Measurements from ENCODE around the gene EIF5B. TPM values are rescaled to one million over a fixed set of nuclear protein-coding genes. Genes with fewer than 3 reads are reported as not detected.

The EIF5B gene
- total RNA-seq, 1 donor from 2014 or later = 16.2 TPM

DNA sequence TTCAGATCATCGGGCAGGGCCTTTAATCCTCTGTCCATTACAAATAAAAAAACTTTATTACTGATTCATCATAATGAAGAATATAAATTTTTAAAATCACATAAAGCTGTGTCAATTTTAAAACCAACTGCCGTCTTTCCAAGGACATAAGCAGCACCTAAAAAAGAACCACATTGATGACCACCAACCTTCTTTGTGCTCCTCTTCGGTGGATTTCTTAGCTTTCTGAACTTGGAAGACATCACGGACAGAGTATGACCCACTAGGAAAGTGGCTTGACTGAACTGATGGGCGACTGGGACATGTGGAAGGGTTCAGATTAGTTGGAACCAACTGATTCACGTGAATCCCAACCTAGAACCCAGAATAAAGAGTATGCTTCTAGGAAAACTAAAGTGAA is 68.9 kb downstream of the EIF5B start:
- no peak for DNase-seq

DNA sequence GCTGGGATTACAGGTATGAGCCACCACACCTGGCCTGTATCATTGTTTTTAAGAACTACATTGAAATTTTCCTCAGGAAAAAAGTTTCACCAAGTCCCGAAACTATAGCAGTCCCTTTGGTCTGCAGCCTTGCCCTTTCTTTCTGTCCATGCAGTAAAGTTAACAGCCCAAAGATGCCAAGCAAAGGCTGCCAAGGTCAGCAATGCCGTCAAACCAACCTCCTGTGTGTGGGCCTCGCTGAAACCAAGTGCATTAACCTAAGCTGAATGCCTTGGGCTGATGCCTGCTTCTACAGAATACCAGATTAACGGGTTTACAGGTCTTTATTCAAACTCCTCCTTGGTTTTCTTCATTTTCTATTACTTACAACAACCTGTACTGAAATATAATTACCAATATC is 73.1 kb downstream of the EIF5B start:
- no peak for DNase-seq

DNA sequence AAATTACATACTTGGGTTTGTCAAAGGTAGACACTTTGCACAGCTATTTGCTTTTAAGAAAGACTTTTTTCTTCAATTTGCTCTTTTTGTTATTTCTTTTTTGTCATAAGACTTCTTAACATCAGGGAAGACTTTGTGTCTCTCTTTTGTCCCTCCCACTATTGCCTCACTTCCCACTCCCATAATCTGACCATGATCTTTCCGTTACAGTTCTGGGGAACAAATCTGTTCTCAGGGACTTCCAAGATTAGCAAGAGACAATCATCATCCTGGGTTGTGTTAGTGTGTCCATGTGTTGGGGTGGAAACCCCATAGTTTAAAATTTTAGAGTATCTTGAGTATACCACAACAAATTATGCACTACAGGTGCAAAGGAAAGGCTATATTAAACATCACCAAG is 77.4 kb downstream of the EIF5B start:
- DNase-seq = no peak

DNA sequence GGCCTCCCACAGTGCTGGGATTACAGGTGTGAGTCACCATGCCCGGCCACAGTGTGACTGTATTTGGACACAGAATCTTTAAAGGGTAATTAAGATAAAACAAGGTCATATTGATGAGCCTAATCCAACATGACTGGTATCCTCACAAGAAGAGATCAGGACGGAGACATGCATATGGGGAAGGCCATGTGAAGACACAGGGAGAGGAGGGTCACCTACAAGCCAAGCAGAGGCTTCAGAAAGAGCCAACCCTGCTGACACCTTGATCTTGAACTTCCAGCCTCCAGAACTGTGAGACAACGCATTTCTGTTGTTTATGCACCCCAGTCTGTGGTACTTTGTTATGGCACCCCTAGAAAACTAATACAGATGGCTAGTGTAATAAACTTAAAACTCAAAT is 80.2 kb downstream of the EIF5B start:
- no peak for DNase-seq

DNA sequence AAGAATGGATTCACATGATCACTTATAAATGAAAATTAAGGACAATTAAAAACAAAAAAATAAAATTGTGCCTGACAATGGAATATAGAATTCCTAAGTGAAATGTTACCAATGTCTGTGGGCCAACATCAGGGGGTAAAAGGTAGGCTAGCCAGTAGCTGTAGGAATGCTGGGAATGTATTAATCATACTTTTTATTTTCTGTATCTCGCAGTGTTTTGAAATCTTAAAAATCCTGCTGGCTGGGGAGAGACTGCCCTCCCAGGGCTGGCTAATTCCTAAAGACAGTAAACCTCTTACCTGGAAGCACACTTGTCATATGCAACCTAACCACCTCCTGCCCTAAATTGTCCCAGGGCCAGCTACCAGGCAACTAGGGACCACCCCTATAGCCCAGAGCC is 82.8 kb downstream of the EIF5B start:
- DNase-seq = no peak

DNA sequence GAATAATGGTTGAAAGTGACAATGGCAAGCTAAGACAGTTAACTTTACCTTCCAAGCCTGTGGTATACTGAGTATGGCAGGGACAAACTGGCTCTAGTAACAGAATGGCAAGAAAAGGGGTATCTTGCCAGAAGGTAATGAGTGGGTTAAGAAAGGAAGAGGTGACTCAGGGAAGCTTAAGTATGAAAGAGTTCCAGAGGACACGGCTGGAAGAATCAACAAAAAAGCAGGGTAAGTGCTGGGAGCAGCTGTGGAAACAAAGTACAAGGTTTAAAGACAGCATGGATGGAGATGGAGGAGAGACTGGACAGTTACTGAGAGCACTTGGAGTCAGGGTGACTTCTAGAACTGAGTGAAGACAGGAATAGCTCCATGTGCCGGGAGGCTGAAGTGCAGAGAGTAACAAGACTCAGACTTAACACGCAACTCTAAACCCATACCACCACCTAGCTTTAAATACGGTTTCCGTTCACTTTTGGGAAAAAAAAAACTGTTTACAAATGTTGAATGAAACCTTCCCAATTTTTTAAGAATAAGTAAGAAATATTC is 83.6 kb downstream of the EIF5B start:
- DNase-seq = no peak

DNA sequence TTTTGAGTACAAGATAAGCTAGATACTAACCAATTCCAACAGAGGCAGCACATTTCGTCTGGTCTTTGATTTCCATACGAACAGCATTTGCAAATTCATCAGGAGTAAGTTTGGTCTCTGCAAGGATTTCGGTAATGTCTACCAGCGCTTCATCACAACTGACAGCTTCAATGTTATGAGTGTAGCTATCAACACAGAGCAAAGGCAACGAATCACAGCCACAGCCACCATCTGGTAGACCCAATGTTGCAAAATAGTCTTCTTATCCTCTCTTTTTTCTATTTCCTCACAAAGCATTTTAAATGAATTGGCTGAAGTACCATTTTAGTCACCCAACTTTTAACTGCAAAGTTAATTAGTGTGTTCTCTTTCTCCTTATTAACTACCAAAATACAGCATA is 84.3 kb downstream of the EIF5B start:
- DNase-seq = no peak

DNA sequence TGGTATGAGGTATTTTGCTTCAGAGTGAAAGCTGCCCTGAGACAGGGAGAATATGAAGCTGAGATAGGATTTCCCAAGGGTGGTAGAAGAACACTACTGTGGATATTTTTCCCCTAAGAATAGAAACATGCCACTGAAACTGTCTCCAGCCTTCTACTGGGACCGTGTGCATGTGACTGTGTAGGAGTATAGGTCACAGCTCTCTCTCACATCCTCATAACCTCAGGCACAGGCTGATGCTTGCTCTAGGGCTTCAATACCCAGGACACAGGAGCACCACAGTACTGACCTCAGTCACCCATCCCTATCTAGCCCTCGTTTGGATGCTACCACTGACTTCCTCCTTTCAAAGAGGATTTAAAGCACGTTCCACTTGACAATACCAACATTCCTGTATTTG is 85.4 kb downstream of the EIF5B start:
- no peak for DNase-seq

DNA sequence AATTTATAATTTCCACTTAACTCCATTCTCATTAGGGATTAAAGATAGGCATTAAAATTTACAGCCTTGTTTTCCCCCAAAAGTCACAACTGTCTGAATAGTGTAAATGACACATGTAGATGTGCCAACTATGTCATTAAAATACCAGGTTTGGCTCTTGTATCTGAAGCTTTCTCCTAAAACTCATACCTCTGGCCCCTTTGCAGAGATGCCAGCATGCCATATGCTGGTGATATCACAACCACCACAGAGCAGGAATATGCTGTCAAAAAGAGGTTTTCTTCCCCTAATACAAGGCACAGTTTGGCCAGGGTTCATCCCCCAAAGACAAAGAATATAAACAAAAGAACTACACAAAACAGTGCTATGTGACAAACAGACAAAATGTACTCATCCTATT is 87.2 kb downstream of the EIF5B start:
- DNase-seq = no peak

DNA sequence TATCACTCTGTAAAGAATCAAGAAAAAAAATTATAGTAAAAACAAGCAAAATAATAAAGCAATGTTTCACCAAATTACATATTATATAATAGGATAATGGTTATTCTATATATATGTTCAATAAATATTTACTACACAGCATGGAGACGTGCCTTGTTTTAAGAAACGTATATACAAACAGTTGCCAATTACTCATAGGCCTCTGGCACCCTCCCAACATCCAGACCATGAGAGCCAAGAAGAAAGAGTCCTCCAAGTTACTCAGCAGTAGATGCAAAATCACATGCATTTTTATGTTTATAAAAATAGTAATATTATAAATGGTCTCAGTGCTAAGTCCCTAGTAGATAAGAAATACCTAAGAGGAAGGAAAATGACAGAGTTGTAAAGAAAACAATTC is 87.8 kb downstream of the EIF5B start:
- no peak for DNase-seq

DNA sequence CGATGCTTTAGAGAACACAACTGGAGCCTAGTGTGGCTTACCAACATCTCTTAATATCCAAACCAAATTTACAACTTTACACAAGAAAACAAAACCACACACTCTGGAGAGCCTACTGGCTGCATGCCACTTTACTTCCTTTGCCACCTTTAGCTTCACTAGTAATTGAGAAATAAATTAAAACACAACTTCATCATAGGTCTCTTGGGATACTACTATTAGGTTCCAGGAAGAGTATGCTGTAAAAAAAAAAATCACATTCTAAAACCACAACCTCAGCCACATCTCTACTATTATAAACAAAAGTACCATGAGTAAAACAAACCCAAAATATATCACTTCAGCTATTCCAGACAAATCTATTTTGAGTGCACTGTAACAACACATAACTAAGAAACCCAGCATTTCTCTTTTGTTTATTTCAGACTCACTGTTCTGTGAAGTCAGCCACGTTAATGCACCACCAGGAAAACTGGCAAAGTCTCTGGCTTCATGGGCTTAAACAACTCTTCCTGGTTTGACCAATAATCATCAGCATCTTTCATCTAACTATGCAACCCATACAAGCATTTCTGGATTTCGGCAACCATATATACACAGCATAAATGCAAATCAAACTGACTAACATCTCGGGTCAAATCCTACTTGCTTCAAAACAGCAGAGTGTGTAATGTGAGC is 93.6 kb downstream of the EIF5B start:
- no peak for DNase-seq

DNA sequence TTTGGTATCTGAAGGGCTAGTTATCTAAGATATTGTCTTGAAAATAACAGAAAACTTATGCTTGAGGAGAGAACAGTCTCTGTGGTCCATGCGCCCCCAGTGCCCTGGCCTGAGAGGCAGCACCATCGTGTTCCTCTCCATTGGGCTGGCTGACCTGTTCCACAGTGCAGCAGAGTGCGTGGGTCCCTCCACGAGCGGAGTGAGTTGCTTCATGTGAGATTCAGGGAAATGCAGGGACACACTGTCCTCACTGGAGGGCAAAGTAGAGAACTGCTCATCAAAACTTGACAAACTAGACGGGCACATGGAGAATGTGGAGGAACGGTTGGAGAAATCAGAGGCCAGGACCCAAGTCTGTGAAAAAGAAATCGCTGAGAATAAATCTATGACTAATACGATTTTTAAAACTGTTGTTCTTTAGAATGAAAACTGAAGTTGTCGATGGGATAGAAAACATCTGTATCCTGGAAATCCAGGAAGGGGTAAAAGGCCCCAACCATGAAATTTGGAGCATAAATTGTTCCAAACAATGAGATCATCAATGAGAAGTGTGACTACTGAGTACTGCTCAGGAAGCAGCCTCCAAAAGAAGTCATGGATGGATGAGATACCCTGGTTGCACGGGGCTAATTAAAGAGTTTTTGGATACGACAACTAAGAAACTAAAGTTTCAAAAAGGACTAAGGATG is 94.5 kb downstream of the EIF5B start:
- no peak for DNase-seq

DNA sequence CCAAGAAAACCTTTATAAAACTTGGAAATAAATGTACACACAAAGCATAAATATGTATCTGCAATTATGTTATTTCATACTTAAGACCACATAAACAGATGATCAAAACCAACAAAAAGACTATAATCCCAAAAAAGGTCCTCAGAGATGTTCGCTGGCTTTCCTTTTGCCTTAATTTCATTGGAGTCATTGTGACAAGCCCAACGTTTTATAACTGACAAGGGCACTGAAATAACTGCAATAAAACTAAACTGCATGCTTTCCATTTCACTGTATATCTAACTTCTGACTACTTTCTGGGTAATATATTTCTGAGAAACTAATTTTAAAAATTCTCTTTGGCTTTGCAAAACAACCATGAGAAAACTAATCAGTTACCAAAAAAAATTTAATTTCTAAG is 96.2 kb downstream of the EIF5B start:
- DNase-seq = no peak

DNA sequence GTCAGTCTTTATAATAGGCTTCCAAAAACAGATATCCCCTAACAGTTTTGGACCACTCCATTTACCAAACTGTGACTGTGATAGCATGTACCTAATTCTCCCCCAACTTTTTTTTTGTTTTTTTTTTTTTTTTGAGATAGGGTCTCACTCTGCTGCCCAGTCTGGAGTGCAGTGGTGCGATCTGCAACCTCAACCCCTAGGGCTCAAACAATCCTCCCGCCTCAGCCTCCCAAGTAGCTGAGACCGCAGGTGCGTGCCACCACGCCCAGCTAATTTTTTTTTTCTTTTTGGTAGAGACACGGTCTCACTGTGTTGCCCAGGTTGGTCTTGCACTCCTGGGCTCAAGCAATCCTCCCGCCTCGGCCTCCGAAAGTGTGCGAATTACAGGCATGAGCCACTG is 99.7 kb downstream of the EIF5B start:
- DNase-seq = no peak

DNA sequence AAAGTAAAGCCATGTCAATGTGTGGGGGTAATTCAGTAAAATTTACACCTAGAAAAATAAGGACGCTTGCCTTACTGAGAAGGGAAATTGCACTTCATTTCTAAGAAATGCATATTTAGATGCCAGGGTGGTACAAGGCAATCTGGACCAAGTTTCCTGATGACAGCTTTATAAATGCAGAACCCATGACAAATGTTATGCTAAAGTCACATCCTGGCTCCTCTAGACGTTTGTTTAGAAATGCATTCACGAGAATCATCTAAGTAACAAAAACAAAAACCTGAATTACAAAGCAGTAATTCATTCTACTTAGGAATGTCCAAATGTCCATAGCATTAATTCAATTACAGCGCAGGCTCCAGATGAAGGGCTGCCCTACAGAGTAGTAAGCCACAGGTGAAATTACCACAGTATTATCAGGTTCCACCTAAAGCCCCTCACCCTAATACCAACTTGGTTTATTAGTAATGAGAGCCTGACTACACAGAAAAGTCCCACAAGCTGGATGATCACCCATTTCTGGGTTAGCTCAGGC is 102.8 kb downstream of the EIF5B start:
- no peak for DNase-seq

DNA sequence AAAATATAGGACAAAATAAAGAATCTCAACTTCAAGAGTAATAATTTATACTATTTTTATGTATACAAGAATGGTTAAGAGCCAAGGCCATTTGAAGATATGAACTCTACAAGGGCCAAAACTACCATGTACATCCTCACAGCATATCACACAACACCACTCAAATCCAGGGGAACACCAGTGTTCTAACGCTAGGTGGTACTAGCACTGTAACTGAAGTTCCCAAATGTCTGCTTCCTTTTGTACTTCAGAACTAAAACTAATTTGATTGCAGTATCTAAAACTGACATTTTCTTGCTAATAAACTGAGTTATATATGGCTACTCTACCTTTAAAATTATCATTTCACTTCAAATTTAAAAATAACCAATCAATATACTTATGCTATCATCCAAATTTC is 105.6 kb downstream of the EIF5B start:
- DNase-seq = no peak

DNA sequence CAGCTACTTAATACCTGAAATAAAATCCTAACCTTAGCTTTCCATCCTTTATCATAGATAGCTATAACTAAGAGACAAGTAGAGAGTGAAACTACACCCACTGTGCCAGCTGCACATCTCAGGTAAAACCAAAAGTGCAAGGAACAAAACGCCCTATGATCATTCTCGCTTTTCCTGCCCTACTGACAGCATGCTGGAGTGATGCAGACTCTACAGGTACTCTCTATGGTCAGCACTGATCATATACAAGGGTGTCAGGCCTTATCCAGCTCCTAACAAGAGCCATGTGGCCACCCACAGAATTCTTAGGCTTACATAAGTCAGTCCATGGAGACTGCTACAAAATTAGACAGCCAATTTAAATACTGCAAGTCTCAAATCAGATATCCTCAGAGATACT is 107.0 kb downstream of the EIF5B start:
- no peak for DNase-seq

DNA sequence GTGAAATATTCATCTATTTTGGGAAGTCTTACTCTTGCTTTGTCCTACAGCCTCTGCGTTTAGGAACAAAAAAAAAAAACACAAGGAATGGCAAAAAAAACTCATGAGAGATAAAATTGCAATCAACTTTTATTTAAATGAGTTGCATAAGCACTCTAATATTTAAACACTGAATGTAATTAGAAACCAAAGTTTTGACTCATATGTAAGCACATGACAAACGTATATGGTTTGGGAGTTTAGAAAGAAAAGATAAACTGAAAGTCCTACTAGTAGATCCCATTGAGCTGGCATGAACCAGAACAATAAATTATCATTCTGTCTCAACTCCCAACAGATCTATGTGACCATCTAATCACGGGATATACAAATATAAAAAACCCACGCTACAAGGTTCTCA is 107.9 kb downstream of the EIF5B start:
- DNase-seq = no peak

DNA sequence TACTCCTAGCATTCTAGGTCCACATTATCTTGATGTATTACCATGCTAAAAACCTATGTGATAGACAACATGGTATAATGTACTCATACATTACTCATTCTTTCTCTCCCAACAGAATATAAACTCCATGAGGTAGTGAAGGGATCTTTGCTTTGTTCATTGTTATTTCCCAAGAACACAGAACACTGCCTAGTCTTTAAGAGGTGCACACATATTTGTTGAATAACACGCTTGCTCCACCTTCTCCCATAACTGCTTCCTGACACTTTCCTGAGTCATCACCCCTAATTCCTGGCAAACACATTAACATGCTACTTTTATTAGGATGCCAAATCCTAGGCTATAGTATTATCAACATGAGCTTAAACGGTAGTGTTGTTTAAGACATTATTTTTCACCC is 111.4 kb downstream of the EIF5B start:
- DNase-seq = no peak

DNA sequence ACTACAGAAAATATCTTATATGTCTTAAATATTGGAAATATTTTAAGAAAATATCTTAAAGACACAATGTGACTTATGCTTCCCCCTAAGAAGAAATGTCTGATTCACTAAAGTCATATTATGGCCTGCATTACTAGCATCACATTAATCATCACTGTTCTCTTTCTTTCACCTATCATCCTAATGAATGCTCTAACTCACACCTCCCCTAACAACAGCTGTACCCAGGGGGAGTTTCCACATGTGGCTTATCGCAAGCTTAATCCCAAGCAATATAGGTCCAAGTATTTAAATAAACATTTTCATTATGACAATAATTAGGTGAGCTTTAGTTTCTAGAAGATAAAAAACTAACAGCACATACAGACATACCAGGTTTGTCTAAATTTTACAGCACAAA is 113.0 kb downstream of the EIF5B start:
- no peak for DNase-seq
